GM20431 (cell line): Measurements from ENCODE around the gene PLAC9.

Experiments used
- in situ Hi-C: fragments of 300-500 bp; cut with MseI, MboI; formaldehyde crosslinking; loops from one replicate; pipeline ENCODE4 v1.15.0; 2020; ENCODE audit warnings: low sequenced_read_pairs; ENCODE audit not compliant: unreplicated experiment

Gene PLAC9

GRCh38 chr10:80174641-80175395 is 42.3 kb downstream of the PLAC9 start:
- in situ Hi-C loops = no loop called here

GRCh38 chr10:80176526-80176925 is 44.0 kb downstream of the PLAC9 start:
- in situ Hi-C loops = no loop called here

- in situ Hi-C loops = no loop called here
Observed at GRCh38 chr10:80177781-80178636, 45.5 kb downstream of the PLAC9 start.

- in situ Hi-C loops = no loop called here
Observed at GRCh38 chr10:80182986-80183385, 50.5 kb downstream of the PLAC9 start.

GRCh38 chr10:80183436-80183835 is 50.9 kb downstream of the PLAC9 start:
- in situ Hi-C loops = no loop called here

GRCh38 chr10:80184291-80184690 is 51.8 kb downstream of the PLAC9 start:
- in situ Hi-C loops = no loop called here

- in situ Hi-C loops = no loop called here
Observed at GRCh38 chr10:80185578-80186299, 53.2 kb downstream of the PLAC9 start.

- in situ Hi-C loops = no loop called here
Observed at GRCh38 chr10:80186364-80187012, 54.0 kb downstream of the PLAC9 start.

GRCh38 chr10:80187060-80187459 is 54.5 kb downstream of the PLAC9 start:
- in situ Hi-C loops = no loop called here

GRCh38 chr10:80187465-80188409 is 55.2 kb downstream of the PLAC9 start:
- in situ Hi-C loops = no loop called here

- in situ Hi-C loops = no loop called here
Observed at GRCh38 chr10:80188713-80189112, 56.2 kb downstream of the PLAC9 start.

GRCh38 chr10:80191589-80192270 is 59.2 kb downstream of the PLAC9 start:
- in situ Hi-C loops = no loop called here

GRCh38 chr10:80192553-80192952 is 60.0 kb downstream of the PLAC9 start:
- in situ Hi-C loops = no loop called here

- in situ Hi-C loops = no loop called here
Observed at GRCh38 chr10:80194373-80195045, 62.0 kb downstream of the PLAC9 start.
